ENCODE results near the gene TRAF3IP3.

TRAF3IP3 gene

GRCh38 chr1:209755926-209756614, at the start of gene TRAF3IP3:
Gene TRAF3IP3, plus strand, starts transcription at chr1:209756053. Its CDS starts 3,987 bp downstream, at chr1:209760040.
- no peak for DNase-seq

GRCh38 chr1:209706622-209707021, 49.2 kb upstream of the TRAF3IP3 start:
- no peak for DNase-seq

GRCh38 chr1:209707308-209707707, 48.5 kb upstream of the TRAF3IP3 start:
- no peak for DNase-seq

- DNase-seq: no peak
Observed at GRCh38 chr1:209708297-209708696, 47.6 kb upstream of the TRAF3IP3 start.

GRCh38 chr1:209710093-209710492, 45.8 kb upstream of the TRAF3IP3 start:
- no peak for DNase-seq

- no peak for DNase-seq
Observed at GRCh38 chr1:209710847-209711246, 45.0 kb upstream of the TRAF3IP3 start.

- DNase-seq: no peak
Observed at GRCh38 chr1:209714338-209714737, 41.5 kb upstream of the TRAF3IP3 start.

GRCh38 chr1:209715314-209715713, 40.5 kb upstream of the TRAF3IP3 start:
- no peak for DNase-seq

- DNase-seq: no peak
Observed at GRCh38 chr1:209717818-209718217, 38.0 kb upstream of the TRAF3IP3 start.

GRCh38 chr1:209720326-209720725, 35.5 kb upstream of the TRAF3IP3 start:
- no peak for DNase-seq

- no peak for DNase-seq
Observed at GRCh38 chr1:209720826-209721225, 35.0 kb upstream of the TRAF3IP3 start.

- no peak for DNase-seq
Observed at GRCh38 chr1:209721323-209721722, 34.5 kb upstream of the TRAF3IP3 start.

GRCh38 chr1:209723265-209723664, 32.6 kb upstream of the TRAF3IP3 start:
- no peak for DNase-seq

GRCh38 chr1:209723756-209724693, 31.8 kb upstream of the TRAF3IP3 start:
- DNase-seq: no peak

GRCh38 chr1:209727286-209727685, 28.6 kb upstream of the TRAF3IP3 start:
- no peak for DNase-seq

- no peak for DNase-seq
Observed at GRCh38 chr1:209727785-209728184, 28.1 kb upstream of the TRAF3IP3 start.

GRCh38 chr1:209728466-209728865, 27.4 kb upstream of the TRAF3IP3 start:
- no peak for DNase-seq

GRCh38 chr1:209729436-209729835, 26.4 kb upstream of the TRAF3IP3 start:
- DNase-seq: no peak

GRCh38 chr1:209732725-209733124, 23.1 kb upstream of the TRAF3IP3 start:
- no peak for DNase-seq

- DNase-seq: no peak
Observed at GRCh38 chr1:209733409-209734192, 22.3 kb upstream of the TRAF3IP3 start.

- DNase-seq: no peak
Observed at GRCh38 chr1:209736490-209737117, 19.2 kb upstream of the TRAF3IP3 start.

- DNase-seq: no peak
Observed at GRCh38 chr1:209737118-209737505, 18.7 kb upstream of the TRAF3IP3 start.

- DNase-seq: no peak
Observed at GRCh38 chr1:209738270-209738669, 17.6 kb upstream of the TRAF3IP3 start.

All from NCI-H2081 treated with DMSO at 0.1 percent for 48 hours (cell line).